ACC112 (cell line): ENCODE data around the gene CERS5.

ENCODE experiments used
- H2AFZ ChIP-seq: fragments of 200-600 bp; sonication (generic); one replicate; pipeline ENCODE4 v1.6.0; 2017; ENCODE audit warnings: antibody characterized with exemption, low read length; ENCODE audit not compliant: unreplicated experiment
- H3K27ac ChIP-seq: fragments of 200-600 bp; sonication (generic); 2 replicates; pipeline ENCODE4 v1.5.1; 2014; ENCODE audit warnings: low read depth, mild to moderate bottlenecking, antibody characterized with exemption, low read length, moderate library complexity
- H3K27me3 ChIP-seq: fragments of 200-600 bp; sonication (generic); 2 replicates; pipeline ENCODE4 v1.6.1; 2014; ENCODE audit warnings: mild to moderate bottlenecking, antibody characterized with exemption, low read length, moderate library complexity, mixed read lengths; ENCODE audit not compliant: insufficient read depth
- H3K36me3 ChIP-seq: fragments of 200-600 bp; sonication (generic); 2 replicates; pipeline ENCODE4 v1.6.1; 2016; ENCODE audit warnings: mild to moderate bottlenecking, antibody characterized with exemption, low read length, moderate library complexity, mixed read lengths; ENCODE audit not compliant: insufficient read depth
- H3K4me1 ChIP-seq: fragments of 200-600 bp; sonication (generic); one replicate; pipeline ENCODE4 v1.6.1; 2016; ENCODE audit warnings: low read length, mixed read lengths; ENCODE audit not compliant: insufficient read depth, unreplicated experiment, control insufficient read depth
- H3K4me3 ChIP-seq: fragments of 200-600 bp; sonication (generic); 2 replicates; pipeline ENCODE4 v1.5.1; 2014; ENCODE audit warnings: mild to moderate bottlenecking, low read depth, low read length
- H3K79me2 ChIP-seq: fragments of 200-600 bp; sonication (generic); one replicate; pipeline ENCODE4 v1.6.0; 2016; ENCODE audit warnings: low read length; ENCODE audit not compliant: control insufficient read depth, unreplicated experiment, insufficient read depth

Gene CERS5

DNA sequence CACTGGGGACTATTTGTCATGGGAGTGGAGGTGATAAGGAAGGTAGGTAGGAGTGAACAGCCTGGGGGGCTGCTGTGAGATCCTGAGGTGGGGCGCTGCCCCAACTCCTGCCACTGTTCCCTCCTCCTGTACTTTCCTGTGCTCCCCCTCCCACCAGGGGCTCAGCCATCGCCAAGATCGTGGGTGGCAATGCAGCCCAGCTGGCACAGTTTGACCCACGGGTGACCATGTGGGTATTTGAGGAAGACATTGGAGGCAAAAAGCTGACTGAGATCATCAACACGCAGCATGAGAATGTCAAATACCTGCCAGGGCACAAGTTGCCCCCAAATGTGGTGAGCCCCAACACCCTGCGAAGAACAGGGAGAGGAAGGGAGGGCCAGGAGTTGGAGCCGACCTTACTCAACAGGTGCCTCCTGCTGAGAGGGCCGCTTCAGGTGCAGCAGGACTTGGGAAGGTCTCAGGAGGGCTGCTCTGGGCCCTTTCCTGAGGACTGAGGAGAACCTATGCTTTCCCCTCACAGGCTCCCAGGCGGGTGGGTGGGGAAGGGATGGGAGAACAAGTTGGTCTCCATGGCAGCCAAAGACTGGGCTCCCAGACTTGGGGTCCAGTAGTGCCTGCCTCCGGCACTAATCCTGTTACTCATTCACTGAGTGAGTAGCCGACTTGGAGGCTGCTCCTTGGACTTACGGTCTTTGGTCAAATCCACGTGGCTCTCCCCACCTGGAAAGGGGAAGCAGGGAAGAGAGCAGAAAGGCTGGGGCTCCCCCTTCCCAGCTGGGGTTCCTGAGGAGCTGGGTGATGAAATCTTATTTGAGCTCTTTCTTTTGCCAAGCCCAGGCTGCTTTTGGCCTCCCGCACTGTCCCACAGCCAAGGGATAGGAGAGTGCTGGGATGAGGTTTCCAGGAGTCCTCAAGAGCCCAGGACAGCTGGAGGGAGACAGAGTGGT lies 62.5 kb downstream of the CERS5 start:
- H3K4me1 ChIP-seq: peaks cover 6% of the 10 kb centered on the region
- no peaks in the 10 kb centered on the region for H3K79me2 ChIP-seq
- no peaks in the 10 kb centered on the region for H3K36me3 ChIP-seq
- H3K27ac ChIP-seq: no peak overlapping the region
- no peaks in the 10 kb centered on the region for H3K27me3 ChIP-seq
- no peak overlapping the region for H2AFZ ChIP-seq
- H3K4me3 ChIP-seq: no peak overlapping the region

DNA sequence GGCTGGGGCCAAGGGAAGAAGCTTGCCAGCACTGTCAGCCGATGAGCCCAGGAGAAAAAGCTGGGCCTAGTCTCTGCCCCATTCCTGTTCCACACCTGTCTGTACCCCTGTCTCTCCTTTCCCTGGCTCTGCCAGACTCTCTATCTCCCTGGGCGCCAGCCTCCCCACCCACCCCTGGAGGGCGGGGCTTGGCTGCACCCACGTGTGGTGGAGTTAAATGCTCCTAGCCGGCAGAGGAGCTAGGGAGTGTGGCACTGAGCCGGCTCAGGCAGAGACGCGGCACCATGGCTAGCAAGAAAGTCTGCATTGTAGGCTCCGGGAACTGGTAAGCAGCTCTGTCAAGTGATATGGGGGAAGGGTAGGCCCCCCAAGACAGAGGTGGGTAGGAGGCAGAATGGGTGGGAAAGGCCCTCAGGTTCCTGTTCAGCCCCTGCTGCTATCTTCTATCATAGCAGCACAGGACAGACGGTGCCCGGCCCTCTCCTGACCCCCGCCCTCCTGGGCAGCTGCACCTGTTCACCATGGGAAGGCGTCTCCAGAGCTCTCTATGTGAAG lies 63.3 kb downstream of the CERS5 start, which contains the start of gene GPD1:
Gene GPD1, plus strand, starts transcription at position 242 of the 555 bp plus-strand sequence. Its CDS starts 43 bp downstream, at position 285.
- no peak within 1 kb of the TSS for H3K27ac ChIP-seq
- no peak within 1 kb of the TSS for H2AFZ ChIP-seq

GRCh38 chr12:50103351-50103750 lies 63.8 kb downstream of the CERS5 start:
- Histone ChIP-seq H3K27me3 (no peaks in the 10 kb centered on the region), H3K79me2 (no peaks in the 10 kb centered on the region), H3K4me1 (peaks cover 13% of the 10 kb centered on the region), H3K27ac (no peak overlapping the region), H3K36me3 (no peaks in the 10 kb centered on the region), H3K4me3 (no peak overlapping the region), H2AFZ (no peak overlapping the region)

More for the DNA sequence above, 63.3 kb downstream of the CERS5 start, which contains the start of gene GPD1:
- H3K27me3 ChIP-seq: no peaks in the 10 kb centered on the region
- no peak within 1 kb of the TSS for H3K4me3 ChIP-seq
- H3K4me1 ChIP-seq: peaks cover 12% of the 10 kb centered on the region
- H3K79me2 ChIP-seq: no peaks in the 10 kb centered on the region
- no peaks in the 10 kb centered on the region for H3K36me3 ChIP-seq

GRCh38 chr12:50102646-50103309 lies 64.4 kb downstream of the CERS5 start:
- H3K79me2 ChIP-seq: no peaks in the 10 kb centered on the region
- H3K36me3 ChIP-seq: no peaks in the 10 kb centered on the region
- no peak overlapping the region for H2AFZ ChIP-seq
- H3K4me3 ChIP-seq: no peak overlapping the region
- peaks cover 13% of the 10 kb centered on the region for H3K4me1 ChIP-seq
- no peaks in the 10 kb centered on the region for H3K27me3 ChIP-seq
- no peak overlapping the region for H3K27ac ChIP-seq

DNA sequence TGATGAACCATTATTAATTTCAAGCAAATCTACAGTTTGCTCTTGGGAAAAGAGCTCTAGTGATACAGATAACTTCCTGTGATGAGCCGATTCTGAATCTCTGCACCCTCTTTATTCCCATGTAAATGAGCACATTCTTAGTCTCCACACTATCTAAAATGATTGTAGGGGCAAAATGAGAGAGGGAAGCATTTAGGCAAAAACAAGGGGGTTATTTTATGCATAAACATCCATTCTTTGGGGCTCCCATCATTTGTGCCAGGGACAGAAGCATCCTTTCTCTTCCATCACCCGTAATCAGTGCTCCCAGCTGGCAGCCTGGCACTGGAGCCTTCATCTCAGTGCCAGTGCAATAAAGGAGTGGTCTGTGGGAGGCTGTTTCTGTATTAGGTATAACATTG lies 65.0 kb downstream of the CERS5 start:
- no peaks in the 10 kb centered on the region for H3K36me3 ChIP-seq
- H3K4me1 ChIP-seq: peaks cover 13% of the 10 kb centered on the region
- H3K27me3 ChIP-seq: no peaks in the 10 kb centered on the region
- no peaks in the 10 kb centered on the region for H3K79me2 ChIP-seq
- no peak overlapping the region for H2AFZ ChIP-seq
- no peak overlapping the region for H3K27ac ChIP-seq
- no peak overlapping the region for H3K4me3 ChIP-seq

GRCh38 chr12:50101663-50102062 lies 65.5 kb downstream of the CERS5 start:
- H2AFZ ChIP-seq: no peak overlapping the region
- H3K4me1 ChIP-seq: peaks cover 13% of the 10 kb centered on the region
- no peaks in the 10 kb centered on the region for H3K27me3 ChIP-seq
- no peak overlapping the region for H3K4me3 ChIP-seq
- no peaks in the 10 kb centered on the region for H3K79me2 ChIP-seq
- no peak overlapping the region for H3K27ac ChIP-seq
- peaks cover 4% of the 10 kb centered on the region; the same call in 1 of the 2 replicates for H3K36me3 ChIP-seq

- H3K36me3 ChIP-seq: peaks cover 15% of the 10 kb centered on the region; the same call in 1 of the 2 replicates
- H3K4me3 ChIP-seq: no peak overlapping the region
- H3K4me1 ChIP-seq: peaks cover 13% of the 10 kb centered on the region
- no peak overlapping the region for H2AFZ ChIP-seq
- no peaks in the 10 kb centered on the region for H3K27me3 ChIP-seq
- H3K27ac ChIP-seq: no peak overlapping the region
- H3K79me2 ChIP-seq: no peaks in the 10 kb centered on the region
Measured at GRCh38 chr12:50100561-50100960, 66.6 kb downstream of the CERS5 start.

GRCh38 chr12:50099302-50100008 lies 67.7 kb downstream of the CERS5 start:
- Histone ChIP-seq H3K27me3 (no peaks in the 10 kb centered on the region), H3K36me3 (peaks cover 18% of the 10 kb centered on the region; the same call in 1 of the 2 replicates), H3K27ac (peak overlapping the region; percentile 30)

GRCh38 chr12:50097952-50098351 lies 69.2 kb downstream of the CERS5 start:
- Histone ChIP-seq H3K4me3 (no peak overlapping the region), H3K27ac (no peak overlapping the region), H3K36me3 (peaks cover 18% of the 10 kb centered on the region; the same call in 1 of the 2 replicates), H2AFZ (no peak overlapping the region), H3K79me2 (no peaks in the 10 kb centered on the region), H3K4me1 (peaks cover 13% of the 10 kb centered on the region), H3K27me3 (no peaks in the 10 kb centered on the region)

More at GRCh38 chr12:50099302-50100008, 67.7 kb downstream of the CERS5 start:
- H2AFZ ChIP-seq: no peak overlapping the region
- no peaks in the 10 kb centered on the region for H3K79me2 ChIP-seq
- peaks cover 13% of the 10 kb centered on the region for H3K4me1 ChIP-seq
- H3K4me3 ChIP-seq: no peak overlapping the region

- H3K79me2 ChIP-seq: peaks cover 14% of the 10 kb centered on the region
- H3K36me3 ChIP-seq: peaks cover 29% of the 10 kb centered on the region
- no peak overlapping the region for H3K4me3 ChIP-seq
- peaks cover 39% of the 10 kb centered on the region for H3K4me1 ChIP-seq
- no peak overlapping the region for H2AFZ ChIP-seq
- no peak overlapping the region for H3K27ac ChIP-seq
- H3K27me3 ChIP-seq: no peaks in the 10 kb centered on the region
Measured at GRCh38 chr12:50090391-50090790, 76.8 kb downstream of the CERS5 start.
